Measurements from ENCODE around the gene ATAD3C. TPM values are rescaled to one million over a fixed set of nuclear protein-coding genes. Genes with fewer than 3 reads are reported as not detected.

Gene ATAD3C
- total and polyA plus RNA-seq, 2 donors (not counting 3 experiments of a cell fraction or from before 2014, with no cell fraction given): 0.01 TPM; not detected in 1

DNA sequence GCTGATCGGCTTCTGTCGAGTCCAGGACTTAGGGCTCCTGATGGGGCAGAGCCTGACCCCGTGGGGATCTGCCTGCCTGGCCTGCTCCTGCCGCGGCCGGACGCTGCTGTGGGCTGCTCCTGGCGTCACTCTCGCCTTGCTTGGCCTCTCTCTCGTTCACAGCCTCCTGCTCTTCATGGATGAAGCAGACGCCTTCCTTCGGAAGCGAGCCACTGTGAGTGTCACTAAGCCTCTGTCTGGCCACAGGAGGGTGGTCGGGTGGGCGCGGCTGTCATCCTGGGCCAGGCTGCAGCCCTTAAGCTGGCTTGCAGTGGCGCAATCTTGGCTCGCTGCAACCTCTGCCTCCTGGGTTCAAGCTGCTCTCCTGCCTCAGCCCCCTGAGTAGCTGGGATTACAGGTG lies 38.2 kb downstream of the ATAD3C start:
- H3K4me2 ChIP-seq (ENCODE audit: insufficient read depth, low read length): no peak overlapping the region
- no TSS peak for BruUV-seq (replicated peaks)
- FAIRE-seq (no peak), DNase-seq (ENCODE audit: low read depth, low spot score) (no peak)
- no peak overlapping the region for H3K9ac ChIP-seq (replicated peaks; ENCODE audit: extremely low read depth, insufficient read depth, low read length)
- TF ChIP-seq FOS (IDR thresholded peaks at IDR 0.05; ENCODE audit: borderline replicate concordance, insufficient read depth, low read length) (no peak), POLR2AphosphoS5 (IDR thresholded peaks at IDR 0.05; ENCODE audit: insufficient read depth, low read depth, low read length) (no peak), GATA2 (IDR thresholded peaks at IDR 0.05; ENCODE audit: insufficient read depth, insufficient read length, low read depth, low read length) (no peak), JUN (IDR thresholded peaks at IDR 0.05; ENCODE audit: borderline replicate concordance, insufficient read depth, insufficient read length, low read depth) (no peak), MYC (IDR thresholded peaks at IDR 0.05; ENCODE audit: low read depth, low read length) (no peak), EZH2 (IDR thresholded peaks at IDR 0.05; ENCODE audit: borderline replicate concordance, low read depth, low read length, severe bottlenecking) (no peak)
- TF ChIP-seq, protein P1, sequence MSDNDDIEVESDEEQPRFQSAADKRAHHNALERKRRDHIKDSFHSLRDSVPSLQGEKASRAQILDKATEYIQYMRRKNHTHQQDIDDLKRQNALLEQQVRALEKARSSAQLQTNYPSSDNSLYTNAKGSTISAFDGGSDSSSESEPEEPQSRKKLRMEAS (IDR thresholded peaks at IDR 0.05; ENCODE audit: insufficient read depth, insufficient read length): no peak
- TF ChIP-seq, protein P2, sequence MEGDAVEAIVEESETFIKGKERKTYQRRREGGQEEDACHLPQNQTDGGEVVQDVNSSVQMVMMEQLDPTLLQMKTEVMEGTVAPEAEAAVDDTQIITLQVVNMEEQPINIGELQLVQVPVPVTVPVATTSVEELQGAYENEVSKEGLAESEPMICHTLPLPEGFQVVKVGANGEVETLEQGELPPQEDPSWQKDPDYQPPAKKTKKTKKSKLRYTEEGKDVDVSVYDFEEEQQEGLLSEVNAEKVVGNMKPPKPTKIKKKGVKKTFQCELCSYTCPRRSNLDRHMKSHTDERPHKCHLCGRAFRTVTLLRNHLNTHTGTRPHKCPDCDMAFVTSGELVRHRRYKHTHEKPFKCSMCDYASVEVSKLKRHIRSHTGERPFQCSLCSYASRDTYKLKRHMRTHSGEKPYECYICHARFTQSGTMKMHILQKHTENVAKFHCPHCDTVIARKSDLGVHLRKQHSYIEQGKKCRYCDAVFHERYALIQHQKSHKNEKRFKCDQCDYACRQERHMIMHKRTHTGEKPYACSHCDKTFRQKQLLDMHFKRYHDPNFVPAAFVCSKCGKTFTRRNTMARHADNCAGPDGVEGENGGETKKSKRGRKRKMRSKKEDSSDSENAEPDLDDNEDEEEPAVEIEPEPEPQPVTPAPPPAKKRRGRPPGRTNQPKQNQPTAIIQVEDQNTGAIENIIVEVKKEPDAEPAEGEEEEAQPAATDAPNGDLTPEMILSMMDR (IDR thresholded peaks at IDR 0.05; ENCODE audit: extremely low read depth in 1 of 2, insufficient read depth in 1 of 2, low read depth in 1 of 2, low read length in 2 of 2): no peak
- H3K9me3 ChIP-seq (replicated peaks; ENCODE audit: control insufficient read depth, insufficient read depth, low read length): no peaks in the 10 kb centered on the region
- H3K36me3 ChIP-seq (ENCODE audit: control insufficient read depth in 2 of 2, extremely low read depth in 1 of 2, insufficient read depth in 2 of 2, low read length in 2 of 2): peaks cover 3 to 28% of the 10 kb centered on the region in 2 experiments
- H2AFZ ChIP-seq (ENCODE audit: low read depth, low read length): no peak overlapping the region
- H3K27ac ChIP-seq (ENCODE audit: insufficient read depth, low read depth, low read length): no peak overlapping the region
- no peaks in the 10 kb centered on the region for H3K27me3 ChIP-seq (ENCODE audit: control insufficient read depth in 2 of 2, insufficient read depth in 2 of 2, low read length in 2 of 2)
- no peaks in the 10 kb centered on the region for H3K4me1 ChIP-seq (ENCODE audit: control insufficient read depth, extremely low read depth, insufficient read depth, low read length)
- CTCF ChIA-PET: no interaction called here
- no peak overlapping the region for H3K4me3 ChIP-seq (replicated peaks in 1 of 3; ENCODE audit: insufficient read depth in 1 of 3, low read depth in 1 of 3, low read length in 3 of 3)
- H3K9me1 ChIP-seq (replicated peaks; ENCODE audit: control insufficient read depth, extremely low read depth, insufficient read depth, low read length): no peaks in the 10 kb centered on the region
- dilution Hi-C loops (cut with MboI; ENCODE audit: extremely low pct_ligation_motif_present, low sequenced_read_pairs): no loop called here
- intact Hi-C loops (cut with micrococcal nuclease): no loop called here
- no peaks in the 10 kb centered on the region for H3K79me2 ChIP-seq (ENCODE audit: control insufficient read depth, insufficient read depth, low read length)
- no peaks in the 10 kb centered on the region for H4K20me1 ChIP-seq (replicated peaks; ENCODE audit: control insufficient read depth, extremely low read depth, insufficient read depth, low read length)
- POLR2A ChIA-PET: no interaction called here

All from endothelial cell of umbilical vein (primary cell).